HG03565 (cell line): ENCODE data around the gene MRI1.
A peak's percentile ranks its signal among the peaks of the same experiment; 100 is the strongest.
"Not testable (repeated sequence)": the region's sequence is repeated elsewhere in the genome, so short reads cannot be mapped to it uniquely, and the experiment has no call there.

Experiments
- ATAC-seq: cut with Tn5 transposase; IDR thresholded peaks from one replicate; pipeline ENCODE4 v1.9.1; 2021; ENCODE audit warnings: mild to moderate bottlenecking, moderate library complexity; ENCODE audit not compliant: unreplicated experiment

The MRI1 gene

DNA sequence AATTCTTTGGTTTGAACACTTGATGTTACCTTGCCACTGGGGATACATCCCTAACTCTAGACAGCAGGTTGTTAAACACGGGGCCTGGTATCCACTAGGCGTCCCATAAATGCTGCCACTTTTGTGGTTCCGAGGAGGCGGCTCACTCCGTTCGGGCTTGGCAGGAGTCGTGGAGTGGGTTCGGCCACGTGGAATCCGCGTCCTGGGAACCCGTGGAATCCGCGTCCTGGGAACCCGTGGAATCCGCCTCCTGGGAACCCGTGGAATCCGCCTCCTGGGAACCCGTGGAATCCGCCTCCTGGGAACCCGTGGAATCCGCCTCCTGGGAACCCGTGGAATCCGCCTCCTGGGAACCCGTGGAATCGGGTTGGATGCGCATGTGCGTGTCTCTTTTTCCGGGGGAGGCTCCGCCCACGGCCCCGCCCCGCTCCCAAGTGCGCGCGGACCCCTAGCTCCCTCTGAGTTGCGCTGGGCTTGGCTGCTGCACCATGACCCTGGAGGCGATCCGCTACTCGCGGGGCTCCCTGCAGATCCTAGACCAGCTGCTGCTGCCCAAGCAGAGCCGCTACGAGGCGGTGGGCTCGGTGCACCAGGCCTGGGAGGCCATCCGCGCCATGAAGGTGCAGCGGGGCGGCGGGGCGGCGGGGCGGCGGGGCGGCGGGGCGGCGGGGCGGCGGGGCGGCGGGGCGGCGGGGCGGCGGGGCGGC is at the start of gene MRI1:
Gene MRI1, plus strand, starts transcription at position 422 of the 707 bp plus-strand sequence. Its CDS starts 67 bp downstream, at position 489.
- ATAC-seq = no peak

DNA sequence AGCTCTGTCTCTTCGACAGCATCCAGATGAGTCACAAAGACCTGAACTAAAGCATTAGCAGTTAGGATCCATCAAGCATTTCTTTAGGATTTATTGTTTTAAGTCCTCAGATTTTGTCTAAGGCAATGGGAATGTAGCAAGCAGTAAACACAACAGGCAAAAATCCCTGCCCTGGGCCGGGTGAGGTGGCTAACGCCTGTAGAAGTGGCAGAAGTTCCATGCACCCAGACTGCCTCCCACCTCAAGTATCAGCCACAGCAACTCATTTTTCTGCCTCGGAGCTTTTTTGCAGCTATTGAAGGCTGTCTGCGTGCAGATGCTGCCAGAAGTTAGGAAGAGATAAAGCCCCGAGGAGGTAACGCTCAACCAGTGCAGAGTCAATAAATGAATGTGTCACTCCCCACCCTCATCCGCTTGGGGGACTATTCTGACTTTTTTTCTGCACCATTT is 47.1 kb upstream of the MRI1 start:
- ATAC-seq = no peak

DNA sequence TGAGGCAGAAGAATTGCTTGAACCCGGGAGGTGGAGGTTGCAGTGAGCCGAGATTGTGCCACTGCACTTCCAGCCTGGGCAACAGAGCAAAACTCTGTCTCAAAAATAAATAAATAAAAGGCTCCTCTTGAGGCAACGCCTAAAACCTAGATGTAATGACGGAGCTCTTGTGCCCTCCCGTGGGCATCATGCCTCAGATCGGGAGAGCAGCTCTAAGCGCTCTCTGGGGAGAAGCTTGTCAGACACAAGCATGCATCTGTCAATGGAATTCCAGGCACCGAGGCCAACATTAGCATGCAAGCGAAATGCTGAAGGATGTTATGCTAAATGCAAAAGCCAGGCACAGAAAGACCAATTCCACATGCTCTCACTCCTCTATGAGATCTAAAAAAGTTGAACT is 45.6 kb upstream of the MRI1 start:
- ATAC-seq = no peak

DNA sequence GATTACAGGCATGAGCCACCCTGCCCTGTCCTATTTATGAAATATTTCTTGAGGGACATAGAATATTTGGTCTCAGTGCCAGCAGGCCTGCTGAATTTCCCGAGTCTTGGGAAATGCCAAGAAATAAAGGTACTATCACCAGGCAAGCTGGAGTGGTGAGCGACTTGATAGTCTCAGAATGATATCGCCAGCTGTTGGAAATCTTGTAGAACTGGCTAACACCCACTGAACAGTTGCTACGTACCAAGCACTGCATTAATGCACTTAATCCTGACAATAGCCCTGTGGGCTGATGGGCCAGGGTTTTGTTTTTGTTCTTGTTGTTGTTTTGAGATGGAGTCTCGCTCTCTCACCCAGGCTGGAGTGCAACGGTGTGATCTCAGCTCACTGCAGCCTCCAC is 42.2 kb upstream of the MRI1 start:
- ATAC-seq = no peak

DNA sequence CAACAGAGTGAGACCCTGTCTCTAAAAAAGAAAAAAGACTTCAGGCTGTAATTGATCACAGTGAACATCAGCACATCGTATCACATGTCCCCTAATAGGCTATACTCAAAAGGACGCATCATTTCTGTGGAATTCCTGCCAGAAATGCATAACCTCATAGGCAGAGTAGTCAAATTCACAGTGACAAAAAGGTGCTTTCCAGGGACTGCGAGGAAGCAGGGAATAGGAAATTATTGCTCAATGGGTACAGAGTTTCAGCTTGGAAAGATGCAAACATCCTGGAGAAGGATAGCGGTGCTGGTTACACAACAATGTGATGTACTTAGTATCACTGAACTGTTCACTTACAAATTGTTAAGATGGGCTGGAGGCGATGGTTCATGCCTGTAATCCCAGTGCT is 41.1 kb upstream of the MRI1 start:
- no peak for ATAC-seq

DNA sequence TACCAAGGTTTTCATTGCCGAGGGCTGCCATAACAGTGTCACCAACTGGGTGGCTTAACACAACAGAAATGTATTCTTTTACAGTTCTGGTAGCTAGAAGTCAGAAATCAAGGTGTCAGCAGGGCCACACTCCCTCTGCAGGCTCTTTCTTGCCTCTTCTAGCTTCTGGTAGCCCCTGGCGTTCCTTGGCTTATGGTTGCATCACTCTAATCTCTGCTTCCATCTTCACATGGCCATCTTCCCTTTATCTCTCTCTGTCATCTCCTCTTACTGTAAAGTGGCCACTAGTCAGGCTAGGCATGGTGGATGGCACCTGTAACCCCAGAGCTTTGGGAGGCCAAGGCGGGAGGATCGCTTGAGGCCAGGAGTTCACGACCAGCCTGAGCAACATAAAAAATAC is 38.0 kb upstream of the MRI1 start:
- ATAC-seq = no peak

DNA sequence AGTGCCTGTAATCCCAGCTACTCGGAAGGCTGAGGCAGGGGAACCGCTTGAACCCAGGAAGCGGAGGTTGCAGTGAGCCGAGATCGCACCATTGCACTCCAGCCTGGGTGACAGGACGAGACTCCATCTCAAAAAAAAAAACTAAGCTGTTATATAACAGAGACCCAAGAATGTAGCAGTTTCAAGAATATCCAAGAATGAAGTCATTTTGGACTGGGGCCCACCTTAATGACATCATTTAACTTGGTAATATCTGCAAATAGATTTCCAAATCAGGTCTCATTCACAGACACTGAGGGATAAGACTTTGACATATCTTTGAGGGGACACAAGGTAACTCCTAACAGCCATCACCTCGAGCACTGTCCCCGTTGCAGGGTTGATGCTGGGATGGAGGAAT is 36.5 kb upstream of the MRI1 start:
- no peak for ATAC-seq

DNA sequence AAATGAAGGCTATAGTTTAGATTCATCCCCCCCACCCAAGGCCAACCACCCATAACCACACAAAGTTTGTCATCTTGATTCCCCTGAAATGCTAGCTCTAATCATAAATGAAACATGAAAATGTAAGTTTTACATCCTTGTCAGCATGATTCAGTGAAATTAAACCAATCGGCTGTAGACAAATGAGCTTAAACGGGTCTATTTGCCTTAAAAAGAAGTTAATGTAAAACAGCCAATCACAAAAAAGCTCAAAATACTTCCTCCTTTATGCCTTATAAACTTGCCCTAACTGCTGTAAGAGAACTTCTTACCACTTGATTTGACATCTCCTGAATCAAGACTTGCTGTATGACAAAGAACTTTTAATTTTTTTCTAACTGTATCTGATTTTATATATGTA is 34.5 kb upstream of the MRI1 start:
- ATAC-seq = no peak

DNA sequence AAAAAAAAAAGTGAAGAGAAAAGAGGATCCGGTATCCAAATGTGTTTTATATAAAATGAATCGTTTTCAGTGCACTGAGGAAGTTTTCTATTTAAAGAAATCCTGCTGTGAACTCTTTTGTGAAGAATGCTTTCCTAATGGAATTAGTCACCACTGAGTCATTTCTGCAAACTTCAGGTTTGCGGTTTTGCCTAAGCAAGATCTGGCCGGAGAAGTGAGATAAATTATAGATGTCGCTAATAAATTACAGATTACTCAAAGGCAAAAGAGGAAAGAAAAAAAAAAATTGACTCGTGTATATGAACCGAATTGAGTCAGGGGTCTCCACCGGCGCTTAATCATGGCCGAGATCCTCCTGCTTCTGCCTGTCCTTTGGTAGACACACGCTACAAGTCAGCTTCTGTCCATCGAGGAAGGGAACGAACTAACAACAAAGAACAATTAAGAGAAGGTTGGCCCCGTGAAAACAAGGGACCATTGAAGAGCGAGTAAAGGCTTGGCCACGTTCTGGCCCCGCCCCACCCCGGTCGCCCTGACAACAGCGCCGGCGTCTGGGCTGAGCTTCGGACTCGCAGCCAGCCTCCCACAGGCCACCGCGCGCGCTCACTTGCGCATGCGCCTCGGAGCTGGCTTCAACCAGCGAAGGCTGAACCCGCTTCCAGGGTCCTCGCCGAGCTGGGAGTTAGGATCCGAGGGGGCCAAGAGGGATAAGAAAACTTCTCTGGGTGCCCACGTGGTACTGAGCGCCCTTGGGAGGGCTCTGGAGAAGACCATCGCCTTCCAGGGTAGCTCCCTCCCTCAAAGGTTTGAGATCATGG is 33.0 kb upstream of the MRI1 start:
- peak; percentile 87 for ATAC-seq

DNA sequence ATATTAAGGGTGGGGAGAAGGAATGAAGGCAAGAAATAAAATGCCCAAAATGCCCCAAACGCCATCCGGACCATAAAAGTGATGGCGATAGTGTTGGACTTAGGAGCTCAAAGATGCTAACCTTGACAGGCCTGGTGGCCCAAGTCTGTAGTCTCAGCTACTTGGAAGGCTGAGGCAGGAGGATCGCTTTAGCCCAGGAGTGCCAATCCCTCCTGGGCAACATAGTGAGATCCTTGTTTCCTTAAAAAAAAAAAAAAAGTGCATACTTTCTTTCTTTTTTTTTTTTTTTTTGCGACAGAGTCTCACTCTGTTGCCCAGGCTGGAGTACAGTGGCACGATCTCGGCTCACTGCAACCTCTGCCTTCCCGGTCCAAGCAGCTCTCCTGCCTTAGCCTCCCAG is 32.0 kb upstream of the MRI1 start:
- ATAC-seq = no peak

DNA sequence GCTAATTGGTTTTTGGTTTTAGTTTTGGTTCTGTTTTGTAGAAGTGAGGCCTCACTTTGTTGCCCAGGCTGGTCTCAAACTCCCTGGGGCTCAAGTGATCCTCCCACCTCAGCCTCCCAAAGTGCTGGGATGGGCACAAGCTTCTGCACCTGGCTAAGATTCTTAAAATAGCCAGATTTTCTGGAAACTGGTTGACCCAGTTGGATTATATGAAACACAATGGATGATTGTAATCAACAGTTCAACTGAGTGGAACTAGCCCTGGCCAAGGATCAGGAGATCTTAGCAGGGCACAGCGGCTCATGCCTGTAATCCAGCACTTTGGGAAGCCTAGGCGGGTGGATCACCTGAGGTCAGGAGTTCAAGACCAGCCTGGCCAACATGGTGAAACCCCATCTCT is 29.6 kb upstream of the MRI1 start:
- no peak for ATAC-seq

DNA sequence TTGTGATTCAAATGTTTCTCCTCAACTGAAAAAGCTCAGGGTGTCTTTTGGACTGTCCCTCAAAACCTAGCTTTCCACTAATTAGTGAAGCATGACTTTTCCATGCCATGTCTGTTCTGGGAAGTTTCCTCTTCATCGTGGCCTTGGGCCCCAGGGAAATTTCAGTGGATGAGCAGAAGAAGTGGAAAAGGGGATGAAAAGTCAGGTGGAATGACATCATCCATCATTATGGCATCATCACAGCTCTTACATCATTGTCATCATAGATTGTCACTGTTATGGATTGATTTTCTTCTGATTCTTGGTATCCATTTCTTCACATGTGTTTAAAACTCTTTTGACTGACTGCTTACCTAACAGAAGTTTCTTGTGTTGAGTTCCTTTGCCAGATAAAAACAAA is 26.2 kb upstream of the MRI1 start:
- ATAC-seq = no peak

DNA sequence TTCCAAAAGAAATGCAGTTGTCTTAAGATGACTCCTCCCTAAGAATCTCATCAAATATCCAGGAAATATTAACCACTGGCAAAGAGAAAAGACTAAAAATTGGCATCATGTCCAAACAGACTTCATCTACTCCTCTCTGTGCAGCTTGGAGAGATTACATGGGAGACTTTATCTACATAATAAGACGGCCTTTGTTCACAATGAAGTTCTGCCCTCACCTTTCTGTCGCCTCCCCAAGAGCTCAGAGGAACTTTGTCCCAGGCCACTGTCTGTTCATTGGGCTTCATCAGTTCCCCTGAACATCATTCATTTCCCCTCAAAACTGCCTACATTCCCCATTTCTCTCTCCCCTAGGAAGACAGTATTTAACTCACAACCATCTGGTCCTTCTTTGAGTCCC is 22.4 kb upstream of the MRI1 start:
- ATAC-seq = no peak

DNA sequence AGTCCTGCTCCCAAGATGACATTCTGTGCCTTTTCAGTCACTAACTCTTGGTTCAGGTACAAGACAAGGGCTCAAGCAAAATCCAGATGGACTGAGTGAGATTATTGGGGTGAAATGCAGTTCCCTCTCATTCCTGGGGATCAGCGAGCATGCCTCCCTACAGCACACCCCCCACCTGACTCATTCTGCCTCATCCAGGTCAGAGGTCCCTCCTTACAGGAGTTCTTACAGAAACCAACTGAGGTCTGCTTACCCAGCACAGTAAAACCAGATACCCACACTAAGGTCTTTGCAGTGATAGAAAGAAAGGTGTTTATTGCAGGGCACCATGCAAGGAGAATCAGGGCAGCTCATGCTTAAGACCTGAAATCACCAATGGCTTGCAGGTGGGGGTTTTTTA is 21.6 kb upstream of the MRI1 start:
- ATAC-seq = no peak

DNA sequence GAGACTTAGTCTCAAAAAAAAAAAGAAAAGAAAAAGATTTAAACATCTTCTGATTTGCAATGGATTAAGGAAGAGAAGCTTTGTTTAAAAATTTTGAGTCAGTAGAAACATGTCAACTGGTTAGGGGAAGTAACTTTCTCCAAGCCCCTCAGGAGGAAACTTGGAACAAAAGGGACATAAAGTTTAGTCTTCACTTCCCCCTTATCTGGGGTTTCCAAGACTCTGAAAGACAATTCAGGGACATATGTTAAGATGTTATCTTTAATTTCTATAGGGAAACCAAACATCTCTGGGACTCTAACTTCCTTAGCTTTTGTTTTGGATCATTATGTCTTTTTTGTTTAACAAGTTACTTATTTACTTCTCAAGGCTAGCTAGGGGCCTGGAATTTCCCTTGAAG is 20.1 kb upstream of the MRI1 start:
- no peak for ATAC-seq

DNA sequence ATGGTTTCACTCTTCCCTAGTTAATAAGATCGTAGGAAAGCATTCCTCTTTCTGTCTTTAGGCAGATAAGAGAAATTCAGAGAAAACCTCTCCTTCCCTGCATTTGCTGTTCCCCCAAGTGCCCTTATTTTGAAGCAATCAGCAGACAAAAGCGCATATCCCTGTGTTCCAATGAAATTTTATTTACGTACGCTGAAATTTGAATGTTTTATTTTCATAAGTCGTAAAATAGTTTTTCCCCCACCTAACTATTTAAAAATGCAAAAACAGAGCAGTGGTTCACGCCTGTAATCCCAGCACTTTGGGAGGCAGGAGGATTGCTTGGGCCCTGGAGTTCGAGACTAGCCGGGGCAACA is 17.2 kb upstream of the MRI1 start:
- no peak for ATAC-seq

DNA sequence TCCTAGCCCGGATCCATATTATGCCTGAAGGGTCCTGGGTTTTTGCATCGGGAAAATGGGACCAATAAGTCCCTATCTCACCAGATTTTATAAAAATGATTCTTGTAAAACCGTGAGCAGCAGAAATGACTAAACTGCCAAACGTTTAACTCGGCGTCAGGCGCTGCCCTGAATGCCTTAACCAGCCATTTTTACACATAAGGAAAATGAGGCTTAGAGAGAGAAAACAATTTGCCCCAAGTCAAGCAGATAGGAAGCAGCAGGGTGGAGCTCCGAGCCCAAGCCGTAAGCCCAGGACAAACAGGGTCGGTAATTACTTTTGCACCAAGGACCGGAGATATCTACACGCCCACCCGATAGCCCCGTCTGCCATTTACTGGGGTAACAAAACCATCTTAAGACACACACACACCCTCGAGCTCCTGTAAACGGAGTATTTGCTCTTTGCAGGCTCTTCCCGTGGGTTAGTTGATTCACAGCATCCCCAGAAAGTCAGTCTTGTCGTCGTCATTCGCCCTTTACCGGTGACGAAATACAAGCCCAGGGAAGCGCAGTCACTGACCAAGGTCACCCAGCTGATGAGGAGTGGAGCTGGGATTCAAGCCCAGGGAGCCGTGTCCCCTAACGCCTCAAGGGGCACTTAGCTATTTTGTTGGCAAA is 16.0 kb upstream of the MRI1 start:
- ATAC-seq = no peak

DNA sequence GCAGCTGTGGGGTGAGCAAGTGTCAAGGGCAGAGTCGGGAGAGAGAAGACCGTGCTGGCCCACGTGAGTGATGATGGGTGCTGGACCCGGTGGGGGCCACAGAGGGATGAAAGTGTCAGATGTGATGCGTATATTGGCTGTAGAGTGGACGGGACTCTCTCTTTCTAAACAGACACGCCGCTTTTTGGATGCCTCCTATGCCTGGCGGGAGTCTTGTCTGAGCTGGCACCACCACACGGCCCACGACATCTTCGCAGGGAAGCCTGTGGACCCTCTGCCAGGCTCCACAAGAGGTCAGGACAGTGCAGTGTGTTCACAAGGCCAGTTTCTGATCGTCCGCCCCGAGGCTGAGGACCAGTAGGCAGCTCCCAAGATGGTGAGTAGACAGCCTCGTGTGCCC is 12.9 kb upstream of the MRI1 start:
- ATAC-seq = no peak

DNA sequence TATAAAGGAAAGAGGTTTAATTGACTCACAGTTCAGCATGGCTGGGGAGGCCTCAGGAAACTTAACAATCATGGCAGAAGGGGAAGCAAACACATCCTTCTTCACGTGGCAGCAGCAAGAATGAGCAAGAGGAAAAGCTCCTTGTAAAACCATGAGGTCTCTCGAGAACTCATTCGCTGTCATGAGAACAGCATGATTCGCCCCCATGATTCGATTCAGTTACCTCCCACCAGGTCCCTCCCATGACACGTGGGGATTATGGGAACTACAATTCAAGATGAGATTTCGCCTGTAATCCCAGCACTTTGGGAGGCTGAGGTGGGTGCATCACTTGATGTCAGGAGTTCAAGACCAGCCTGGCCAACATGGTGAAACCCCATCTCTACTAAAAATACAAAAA is 10.7 kb upstream of the MRI1 start:
- not testable (repeated sequence) for ATAC-seq

DNA sequence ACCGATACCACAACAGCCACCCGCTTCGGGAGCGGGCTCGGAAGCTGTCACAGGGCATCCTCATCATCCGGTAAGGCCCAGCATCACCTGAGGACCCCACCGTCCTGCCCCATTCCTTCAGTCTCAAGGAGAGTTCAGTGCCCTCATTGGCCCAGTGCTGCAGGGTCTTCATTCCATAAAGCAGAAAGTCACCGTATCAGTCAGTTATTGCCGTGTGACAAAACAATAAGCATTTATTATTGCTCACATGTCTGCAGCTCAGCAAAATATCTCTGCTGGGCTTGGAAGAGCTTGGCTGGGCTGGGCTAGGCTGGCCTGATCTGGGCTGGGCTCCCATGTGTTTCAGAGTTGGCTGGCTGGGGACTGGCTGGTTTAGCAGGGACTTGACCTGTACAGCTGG is 8.1 kb upstream of the MRI1 start:
- ATAC-seq = no peak

DNA sequence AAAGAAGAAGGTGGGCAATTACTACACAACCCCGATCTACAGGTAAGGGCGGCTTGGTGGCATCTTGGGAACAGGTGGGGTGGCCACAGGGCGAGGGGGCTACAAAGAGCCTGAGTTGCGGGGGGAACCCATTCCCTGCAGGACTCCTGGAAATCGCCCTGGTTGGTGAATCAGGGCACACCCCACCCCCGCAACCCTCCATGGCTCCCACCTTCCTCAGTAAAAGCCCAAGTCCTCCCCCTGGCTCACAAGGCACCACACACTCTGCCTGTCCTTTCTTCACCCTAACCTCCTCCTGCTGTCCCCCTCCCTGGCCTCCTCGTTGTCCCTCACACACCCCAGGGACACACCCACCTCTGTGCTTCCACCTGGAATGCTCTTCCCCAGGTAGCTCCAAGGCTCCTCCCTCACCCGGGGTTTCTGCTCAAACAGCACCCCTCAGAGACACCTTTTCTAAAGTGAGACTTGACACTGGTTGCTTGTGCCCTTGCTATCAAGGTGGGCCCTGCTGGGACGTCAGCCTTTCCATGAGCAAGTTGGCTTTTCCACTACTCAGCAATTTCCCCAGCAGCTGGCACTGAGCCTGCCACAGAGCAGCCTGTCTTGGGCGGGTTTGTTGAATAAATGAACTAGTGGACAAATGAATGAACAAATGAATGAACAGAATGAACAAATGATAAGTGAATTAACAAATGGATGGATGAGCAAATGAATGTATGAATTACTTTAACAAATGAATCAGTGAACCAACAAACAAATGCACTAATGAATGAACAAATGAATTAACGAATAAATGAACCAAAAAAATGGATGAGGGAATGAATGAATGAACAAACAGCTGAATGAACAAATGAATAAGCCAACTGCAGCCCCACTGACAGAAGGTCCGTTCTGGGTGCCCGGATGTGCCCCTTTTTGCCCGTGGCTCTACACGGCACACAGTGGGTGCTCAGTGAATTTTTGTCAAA is 6.2 kb upstream of the MRI1 start:
- no peak for ATAC-seq
